ENCODE measurements around the gene ZFR2. TPM values are rescaled to one million over a fixed set of nuclear protein-coding genes. Genes with fewer than 3 reads are reported as not detected.

ZFR2 gene
- total RNA-seq, 2 donors from 2014 or later: 0.67 to 1.4 TPM

DNA sequence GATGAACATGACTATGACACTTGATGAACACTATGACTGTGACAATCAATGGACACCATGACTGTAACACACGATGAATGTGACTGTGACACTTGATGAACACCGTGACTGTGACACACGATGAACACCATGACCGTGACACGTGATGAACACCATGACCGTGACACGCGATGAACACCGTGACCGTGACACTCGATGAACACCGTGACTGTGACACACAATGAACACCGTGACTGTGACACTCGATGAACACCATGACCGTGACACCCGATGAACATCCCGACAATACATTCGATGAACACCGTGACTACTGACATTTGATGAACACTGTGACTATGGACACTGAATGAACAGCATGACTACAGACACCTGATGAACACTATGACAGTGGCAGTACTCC, 30.9 kb downstream of the ZFR2 start:
- no peak overlapping the region for H3K4me3 Mint-ChIP-seq
- H3K27me3 Mint-ChIP-seq: no peaks in the 10 kb centered on the region
- ATAC-seq (no peak), DNase-seq (ENCODE audit: low spot score) (no peak)
- H3K9me3 Mint-ChIP-seq: no peaks in the 10 kb centered on the region
- no peaks in the 10 kb centered on the region for H3K36me3 Mint-ChIP-seq
- H3K27ac Mint-ChIP-seq: no peak overlapping the region
- no peaks in the 10 kb centered on the region for H3K4me1 Mint-ChIP-seq (ENCODE audit: low read depth in 2 of 2)

DNA sequence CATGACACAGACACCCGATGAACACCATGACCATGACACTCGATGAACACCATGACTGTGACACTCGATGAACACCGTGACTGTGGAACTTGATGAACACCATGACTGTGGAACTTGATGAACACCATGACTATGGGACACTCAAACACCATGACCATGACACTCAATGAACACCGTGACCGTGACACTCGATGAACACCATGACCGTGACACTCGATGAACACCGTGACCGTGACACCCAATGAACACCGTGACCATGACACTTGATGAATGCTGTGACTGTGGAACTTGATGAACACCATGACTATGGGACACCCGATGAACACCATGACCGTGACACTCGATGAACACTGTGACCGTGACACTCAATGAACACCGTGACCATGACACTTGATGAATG, 31.5 kb downstream of the ZFR2 start:
- DNase-seq (ENCODE audit: low spot score) (no peak), ATAC-seq (no peak)
- Mint-ChIP-seq H3K27me3 (no peaks in the 10 kb centered on the region), H3K4me1 (ENCODE audit: low read depth in 2 of 2) (no peaks in the 10 kb centered on the region), H3K9me3 (no peaks in the 10 kb centered on the region), H3K4me3 (no peak overlapping the region), H3K27ac (no peak overlapping the region), H3K36me3 (no peaks in the 10 kb centered on the region)

DNA sequence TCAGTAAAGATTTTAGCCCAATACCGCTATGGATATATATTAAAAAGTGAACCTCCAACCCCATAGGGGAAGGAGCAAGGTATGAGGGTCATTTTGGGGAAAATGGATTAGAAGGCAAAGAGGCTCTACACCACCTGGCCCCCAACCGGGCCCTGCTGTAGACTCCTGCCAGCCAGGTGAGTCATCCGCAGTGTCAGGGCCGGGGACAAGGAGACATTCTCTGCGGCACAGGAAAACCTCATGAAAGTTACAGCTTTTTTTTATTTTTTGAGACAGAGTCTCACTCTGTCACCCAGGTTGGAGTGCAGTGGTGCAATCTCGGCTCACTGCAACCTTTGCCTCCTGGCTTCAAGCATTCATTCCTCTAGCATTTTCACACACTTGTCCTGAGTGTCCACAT, 32.0 kb downstream of the ZFR2 start:
- no peak for ATAC-seq
- H3K36me3 Mint-ChIP-seq: no peaks in the 10 kb centered on the region
- no peak overlapping the region for H3K27ac Mint-ChIP-seq
- DNase-seq (ENCODE audit: low spot score): no peak
- no peaks in the 10 kb centered on the region for H3K27me3 Mint-ChIP-seq
- no peak overlapping the region for H3K4me3 Mint-ChIP-seq
- H3K9me3 Mint-ChIP-seq: no peaks in the 10 kb centered on the region
- H3K4me1 Mint-ChIP-seq (ENCODE audit: low read depth in 2 of 2): no peaks in the 10 kb centered on the region

DNA sequence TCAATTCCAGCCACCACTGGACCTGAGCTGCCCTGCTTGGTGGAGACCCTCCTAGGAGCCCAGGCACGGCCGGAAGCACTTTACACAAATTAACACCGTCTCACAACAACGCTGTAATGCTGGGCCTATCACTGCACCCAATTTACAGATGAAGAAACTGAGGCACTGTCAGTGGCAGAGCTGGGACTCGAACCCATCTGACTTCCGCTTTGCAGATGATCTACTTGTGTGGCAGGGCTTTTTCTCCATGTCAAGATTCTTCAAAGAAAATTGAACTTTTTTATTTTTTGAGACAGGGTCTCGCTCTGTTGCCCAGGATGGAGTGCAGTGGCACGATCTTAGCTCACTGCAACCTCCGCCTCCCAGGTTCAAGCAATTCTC, 33.8 kb downstream of the ZFR2 start:
- Mint-ChIP-seq H3K27me3 (no peaks in the 10 kb centered on the region), H3K9me3 (no peaks in the 10 kb centered on the region), H3K36me3 (no peaks in the 10 kb centered on the region), H3K4me3 (no peak overlapping the region), H3K27ac (no peak overlapping the region), H3K4me1 (ENCODE audit: low read depth in 2 of 2) (no peaks in the 10 kb centered on the region)
- ATAC-seq (no peak), DNase-seq (ENCODE audit: low spot score) (no peak)

DNA sequence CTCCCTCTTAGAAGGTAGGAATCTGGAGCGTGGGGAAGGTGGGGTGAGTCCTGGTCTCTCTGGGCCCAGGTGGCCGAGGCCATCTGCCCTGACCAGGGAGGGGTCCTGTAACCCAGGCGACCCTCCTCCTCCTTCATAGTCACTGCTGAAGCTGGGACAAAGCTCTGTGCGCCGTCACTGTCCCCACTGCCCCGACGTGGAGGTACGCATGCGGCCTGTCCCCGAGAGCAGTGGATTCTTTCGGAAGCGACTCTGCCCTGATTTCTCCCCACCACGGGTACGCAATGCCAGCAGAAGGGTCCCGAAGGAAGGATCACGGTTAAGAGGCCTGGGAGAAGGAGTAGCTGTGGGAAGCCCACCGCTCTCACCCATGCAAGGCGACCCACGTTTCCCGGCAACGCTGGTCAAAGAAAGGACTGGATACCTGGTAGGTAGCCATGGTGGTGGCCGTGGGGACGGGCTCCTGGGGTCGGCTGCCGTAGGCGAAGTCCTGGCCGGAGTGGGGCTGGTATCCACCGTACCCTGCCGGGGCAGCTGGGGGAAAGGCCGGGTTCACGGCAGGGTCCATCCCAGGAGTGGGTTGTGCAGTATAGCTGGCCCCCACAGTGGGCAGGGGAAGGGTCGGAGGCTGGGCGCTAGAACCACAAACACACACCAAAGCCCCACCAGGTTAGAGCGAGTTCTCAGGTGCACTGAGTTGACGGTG, 34.3 kb downstream of the ZFR2 start:
- no peaks in the 10 kb centered on the region for H3K4me1 Mint-ChIP-seq (ENCODE audit: low read depth in 2 of 2)
- no peak for ATAC-seq
- no peak for DNase-seq (ENCODE audit: low spot score)
- no peaks in the 10 kb centered on the region for H3K9me3 Mint-ChIP-seq
- H3K27ac Mint-ChIP-seq: no peak overlapping the region
- no peaks in the 10 kb centered on the region for H3K27me3 Mint-ChIP-seq
- no peak overlapping the region for H3K4me3 Mint-ChIP-seq
- H3K36me3 Mint-ChIP-seq: no peaks in the 10 kb centered on the region

DNA sequence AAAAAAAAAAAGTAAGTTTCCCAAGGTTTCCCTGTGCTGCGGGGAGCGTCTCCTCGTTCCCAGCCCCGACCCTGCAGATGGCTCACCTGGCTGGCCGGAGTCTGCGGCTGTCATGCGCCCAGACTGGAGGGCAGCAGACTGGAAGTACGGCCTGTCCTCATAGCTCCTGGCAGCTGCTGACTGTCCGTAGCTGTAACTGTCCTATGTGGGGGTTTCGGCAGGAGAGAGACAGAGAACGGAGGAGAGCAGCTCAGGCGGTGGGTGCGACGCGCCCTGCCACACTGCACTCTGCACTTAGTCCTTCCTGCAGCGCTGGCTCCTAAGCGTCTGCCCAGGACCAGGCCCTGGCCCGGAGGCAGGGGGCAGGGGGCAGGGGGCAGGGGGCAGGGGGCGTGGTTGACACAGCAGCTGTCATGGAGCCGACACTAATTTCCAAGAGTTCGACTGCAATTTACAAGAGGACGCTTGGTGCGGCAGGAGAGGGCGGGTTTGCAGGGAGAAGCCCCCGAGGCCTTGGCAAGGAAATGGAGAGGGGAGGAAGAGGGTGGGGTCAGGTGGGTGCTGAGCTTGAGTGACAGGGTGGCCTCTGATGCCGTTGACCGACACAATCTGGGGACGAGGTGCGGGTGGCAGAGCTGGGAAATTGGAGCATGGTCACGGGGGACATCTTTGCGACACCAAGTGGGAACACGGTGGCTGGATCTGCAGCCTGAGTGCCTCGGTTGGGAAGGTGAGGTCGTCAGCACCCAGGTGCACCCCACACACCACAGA, 35.1 kb downstream of the ZFR2 start:
- no peaks in the 10 kb centered on the region for H3K27me3 Mint-ChIP-seq
- no peaks in the 10 kb centered on the region for H3K4me1 Mint-ChIP-seq (ENCODE audit: low read depth in 2 of 2)
- DNase-seq (ENCODE audit: low spot score): no peak
- no peak overlapping the region for H3K4me3 Mint-ChIP-seq
- H3K27ac Mint-ChIP-seq: no peak overlapping the region
- ATAC-seq: no peak
- no peaks in the 10 kb centered on the region for H3K36me3 Mint-ChIP-seq
- H3K9me3 Mint-ChIP-seq: no peaks in the 10 kb centered on the region

DNA sequence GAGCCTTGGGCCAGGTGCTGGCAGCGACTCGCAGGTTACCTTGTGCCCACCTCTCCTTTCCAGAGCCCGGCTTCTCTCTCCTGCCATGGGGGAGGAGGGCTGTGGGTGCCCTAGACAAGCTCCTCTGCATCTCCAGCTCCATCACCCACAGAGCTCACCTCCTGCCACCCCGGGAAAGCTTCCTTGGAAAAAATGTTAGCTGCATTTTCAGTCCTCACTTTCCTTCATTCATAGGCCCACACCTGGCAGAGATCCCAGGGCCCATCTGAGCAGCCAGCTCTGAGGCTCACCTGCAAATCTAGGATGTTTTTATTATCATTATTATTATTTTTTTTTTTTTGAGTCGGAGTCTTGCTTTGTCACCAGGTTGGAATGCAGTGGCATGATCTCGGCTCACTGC, 36.8 kb downstream of the ZFR2 start:
- ATAC-seq (no peak), DNase-seq (ENCODE audit: low spot score) (no peak)
- Mint-ChIP-seq H3K27me3 (no peaks in the 10 kb centered on the region), H3K27ac (no peak overlapping the region), H3K36me3 (no peaks in the 10 kb centered on the region), H3K4me3 (no peak overlapping the region), H3K9me3 (no peaks in the 10 kb centered on the region), H3K4me1 (ENCODE audit: low read depth in 2 of 2) (peaks cover 0 to 2% of the 10 kb centered on the region in 2 donors)

DNA sequence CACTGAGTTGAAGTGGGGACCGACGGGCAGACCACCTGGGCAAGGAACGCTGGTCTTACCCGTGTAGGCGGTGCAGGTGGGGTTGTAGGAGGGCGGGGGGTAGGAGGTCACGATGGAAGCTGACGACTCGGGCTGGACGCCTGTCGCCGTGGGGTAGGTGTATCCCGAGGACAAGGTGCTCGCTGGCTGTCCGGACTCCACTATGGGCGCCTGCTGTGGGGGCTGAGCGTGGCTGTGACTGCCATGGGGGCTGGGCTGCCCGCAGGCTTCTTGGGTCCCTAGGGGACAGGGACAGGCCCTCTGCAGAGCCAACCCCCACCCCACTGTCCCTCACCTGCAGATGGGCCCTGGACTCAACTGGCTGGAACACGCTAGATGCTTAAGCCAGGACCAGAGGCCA, 37.2 kb downstream of the ZFR2 start:
- Mint-ChIP-seq H3K4me1 (ENCODE audit: low read depth in 2 of 2) (peaks cover 0 to 2% of the 10 kb centered on the region in 2 donors), H3K36me3 (no peaks in the 10 kb centered on the region), H3K4me3 (no peak overlapping the region), H3K27ac (no peak overlapping the region), H3K9me3 (no peaks in the 10 kb centered on the region), H3K27me3 (no peaks in the 10 kb centered on the region)
- ATAC-seq: no peak
- peak; percentile 61 for DNase-seq (ENCODE audit: low spot score)

DNA sequence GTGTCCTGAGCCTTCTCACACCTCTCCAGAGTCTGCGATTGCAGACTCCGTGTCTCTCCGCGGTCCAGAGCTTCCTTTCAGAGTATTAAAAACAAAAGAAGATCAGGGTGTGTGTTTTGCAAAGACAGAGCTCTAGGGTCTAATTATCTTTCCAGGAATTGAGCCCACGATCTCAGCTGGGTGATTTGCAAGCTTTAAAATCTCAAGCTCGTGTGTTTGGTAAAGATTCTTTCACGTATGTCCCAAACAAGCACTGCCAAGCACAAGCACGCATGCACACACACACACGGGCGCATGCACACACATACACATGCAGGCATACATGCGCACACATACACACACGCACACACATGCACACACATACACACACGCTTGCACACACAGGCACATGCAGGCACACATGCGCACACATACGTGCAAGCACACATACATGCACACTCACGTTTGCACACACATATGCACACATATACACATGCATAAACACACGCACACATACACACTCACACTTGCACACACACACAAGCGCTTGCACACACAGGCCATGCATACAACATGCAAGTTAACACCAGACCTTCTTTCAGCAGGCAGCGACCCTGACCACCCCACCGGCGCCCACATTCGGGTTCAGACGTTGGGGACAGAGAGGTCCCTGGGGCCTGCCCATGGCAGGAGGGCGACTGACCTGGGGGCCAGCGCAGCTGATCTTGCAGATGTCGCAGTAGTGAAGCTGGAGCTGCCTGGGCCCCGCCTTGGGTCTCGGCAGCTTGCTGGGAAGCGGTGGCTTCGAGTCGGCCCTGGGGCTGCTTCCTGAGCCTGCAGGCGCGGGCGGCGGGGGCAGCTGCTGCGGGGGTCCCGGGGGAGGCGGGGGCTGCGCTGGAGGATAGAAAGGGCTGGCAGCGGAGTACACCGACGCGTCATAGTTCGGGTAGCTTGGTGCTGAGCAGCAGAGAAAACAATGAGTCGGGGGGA, 37.9 kb downstream of the ZFR2 start:
- H3K27me3 Mint-ChIP-seq: no peaks in the 10 kb centered on the region
- ATAC-seq: no peak
- no peaks in the 10 kb centered on the region for H3K9me3 Mint-ChIP-seq
- no peak overlapping the region for H3K27ac Mint-ChIP-seq
- no peak overlapping the region for H3K4me3 Mint-ChIP-seq
- H3K4me1 Mint-ChIP-seq (ENCODE audit: low read depth in 2 of 2): peaks cover 0 to 2% of the 10 kb centered on the region in 2 donors
- peak; percentile 41 for DNase-seq (ENCODE audit: low spot score)
- H3K36me3 Mint-ChIP-seq: no peaks in the 10 kb centered on the region

DNA sequence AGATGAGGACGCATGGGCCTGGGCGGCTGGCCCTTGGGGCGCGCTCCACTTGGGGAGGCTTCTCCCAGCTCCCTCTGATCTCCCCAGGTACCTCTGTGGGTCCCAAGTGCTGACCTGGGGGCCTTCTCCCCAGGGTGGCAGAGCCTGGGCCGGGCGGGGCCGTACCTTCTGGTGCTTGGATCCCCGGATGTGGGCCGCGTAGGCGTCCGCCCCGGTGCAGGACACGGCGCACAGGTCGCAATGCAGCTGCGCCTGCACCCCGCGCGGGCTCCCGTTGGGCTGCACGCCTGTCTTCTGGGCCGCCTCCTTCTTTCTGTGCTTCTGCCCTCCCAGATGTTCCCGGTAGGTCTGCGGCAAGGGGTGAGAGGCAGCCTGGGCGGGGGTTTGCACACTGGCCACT, 41.5 kb downstream of the ZFR2 start:
- no peak for ATAC-seq
- DNase-seq (ENCODE audit: low spot score): no peak
- no peaks in the 10 kb centered on the region for H3K27me3 Mint-ChIP-seq
- no peaks in the 10 kb centered on the region for H3K36me3 Mint-ChIP-seq
- H3K4me1 Mint-ChIP-seq (ENCODE audit: low read depth in 2 of 2): peaks cover 0 to 6% of the 10 kb centered on the region in 2 donors
- H3K9me3 Mint-ChIP-seq: no peaks in the 10 kb centered on the region
- H3K4me3 Mint-ChIP-seq: no peak overlapping the region
- H3K27ac Mint-ChIP-seq: no peak overlapping the region

DNA sequence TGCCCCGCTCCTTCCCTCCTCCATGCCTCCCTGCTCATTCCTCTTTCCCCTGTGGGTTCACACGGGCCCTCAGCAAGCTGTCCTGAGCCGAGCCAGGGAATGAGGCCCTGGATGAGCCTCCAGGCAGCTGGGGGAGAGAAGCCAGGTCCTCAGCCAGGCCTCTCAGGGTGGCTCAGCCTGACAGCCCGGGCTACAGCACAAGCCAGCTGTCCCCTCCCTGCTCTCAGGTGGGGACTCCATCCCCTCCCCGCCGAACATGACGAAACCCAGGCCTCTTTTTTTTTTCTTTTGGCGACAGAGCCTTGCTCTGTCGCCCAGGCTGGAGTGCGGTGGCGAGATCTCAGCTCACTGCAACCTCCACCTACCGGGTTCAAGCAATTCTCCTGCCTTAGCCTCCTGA, 42.7 kb downstream of the ZFR2 start:
- peaks cover 0 to 13% of the 10 kb centered on the region in 2 donors for H3K4me1 Mint-ChIP-seq (ENCODE audit: low read depth in 2 of 2)
- no peak overlapping the region for H3K4me3 Mint-ChIP-seq
- ATAC-seq (no peak), DNase-seq (ENCODE audit: low spot score) (no peak)
- H3K36me3 Mint-ChIP-seq: no peaks in the 10 kb centered on the region
- H3K27ac Mint-ChIP-seq: no peak overlapping the region
- no peaks in the 10 kb centered on the region for H3K27me3 Mint-ChIP-seq
- H3K9me3 Mint-ChIP-seq: no peaks in the 10 kb centered on the region

DNA sequence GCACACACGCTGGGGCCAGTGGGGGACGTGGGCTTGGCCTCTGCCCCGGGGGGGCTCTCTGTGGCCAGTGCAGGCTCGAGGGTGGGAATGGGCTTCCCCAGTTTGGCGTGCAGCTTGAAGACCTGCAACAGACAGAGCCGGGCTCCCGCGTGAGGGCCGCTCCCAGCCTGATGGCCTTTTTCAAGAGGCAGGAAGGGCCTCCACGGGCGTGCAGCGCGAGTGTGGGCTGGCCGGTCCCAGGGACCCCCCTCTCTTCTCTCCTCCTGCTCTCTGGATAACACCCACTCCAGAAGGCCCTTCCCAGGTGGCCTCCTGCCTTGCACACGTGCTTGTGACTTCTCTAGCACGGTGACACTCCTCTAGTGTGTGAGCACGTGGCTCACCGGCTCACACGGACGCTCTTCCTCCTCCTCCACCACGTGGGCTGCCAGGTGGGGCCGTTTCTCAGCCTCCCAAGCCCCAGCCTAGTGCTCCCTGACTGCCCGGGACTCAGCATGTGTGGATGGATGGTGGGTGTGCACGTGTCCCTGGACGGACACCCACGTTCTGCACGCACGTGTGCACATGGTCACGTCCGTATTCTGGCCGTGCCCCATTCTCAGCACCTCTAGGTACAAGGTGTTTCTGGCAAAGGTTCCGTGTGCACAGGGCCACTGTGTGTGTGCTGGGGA, 43.4 kb downstream of the ZFR2 start:
- Mint-ChIP-seq H3K27me3 (no peaks in the 10 kb centered on the region), H3K9me3 (no peaks in the 10 kb centered on the region), H3K4me3 (no peak overlapping the region), H3K36me3 (no peaks in the 10 kb centered on the region), H3K27ac (peak overlapping the region in 1 of 2 donors; percentile 30), H3K4me1 (ENCODE audit: low read depth in 2 of 2) (peaks cover 0 to 15% of the 10 kb centered on the region in 2 donors)
- peak in 1 of 2 donors; percentile 31 for ATAC-seq
- no peak for DNase-seq (ENCODE audit: low spot score)

DNA sequence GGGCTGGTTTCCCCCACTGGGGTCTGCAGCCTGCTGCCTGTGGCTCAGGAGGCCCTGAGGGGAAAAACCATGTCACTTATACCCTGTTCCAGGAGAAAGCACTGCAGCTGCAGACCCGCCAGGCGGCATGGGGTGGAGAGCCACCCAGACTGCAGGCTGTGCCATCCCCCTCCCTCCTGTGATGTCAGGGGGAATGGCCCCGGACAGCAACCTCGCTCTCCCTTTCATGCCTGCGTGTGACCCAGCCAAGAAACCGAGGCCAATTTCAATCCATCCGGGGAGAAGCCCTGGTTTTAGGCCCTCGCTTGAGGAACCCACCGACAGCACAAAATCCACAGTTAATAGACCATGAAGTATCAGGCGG, 45.5 kb downstream of the ZFR2 start:
- no peak overlapping the region for H3K4me3 Mint-ChIP-seq
- H3K27ac Mint-ChIP-seq: no peak overlapping the region
- no peaks in the 10 kb centered on the region for H3K36me3 Mint-ChIP-seq
- H3K9me3 Mint-ChIP-seq: no peaks in the 10 kb centered on the region
- ATAC-seq (no peak), DNase-seq (ENCODE audit: low spot score) (no peak)
- H3K4me1 Mint-ChIP-seq (ENCODE audit: low read depth in 2 of 2): peaks cover 0 to 16% of the 10 kb centered on the region in 2 donors
- no peaks in the 10 kb centered on the region for H3K27me3 Mint-ChIP-seq

All from natural killer cell treated with Interleukin-12 subunit alpha and Interleukin-12 subunit beta and Interleukin-15 and Interleukin-18, amount 100 ng/mL, for 72 hours (primary cell).